HG03159 (cell line): ENCODE measurements around the gene ERBB2.
"Not testable (repeated sequence)": the region's sequence is repeated elsewhere in the genome, so short reads cannot be mapped to it uniquely, and the experiment has no call there.

Source experiments
- ATAC-seq: cut with Tn5 transposase; IDR thresholded peaks from one replicate; pipeline ENCODE4 v1.9.1; 2021; ENCODE audit warnings: mild to moderate bottlenecking, moderate library complexity; ENCODE audit not compliant: unreplicated experiment

ERBB2 gene

DNA sequence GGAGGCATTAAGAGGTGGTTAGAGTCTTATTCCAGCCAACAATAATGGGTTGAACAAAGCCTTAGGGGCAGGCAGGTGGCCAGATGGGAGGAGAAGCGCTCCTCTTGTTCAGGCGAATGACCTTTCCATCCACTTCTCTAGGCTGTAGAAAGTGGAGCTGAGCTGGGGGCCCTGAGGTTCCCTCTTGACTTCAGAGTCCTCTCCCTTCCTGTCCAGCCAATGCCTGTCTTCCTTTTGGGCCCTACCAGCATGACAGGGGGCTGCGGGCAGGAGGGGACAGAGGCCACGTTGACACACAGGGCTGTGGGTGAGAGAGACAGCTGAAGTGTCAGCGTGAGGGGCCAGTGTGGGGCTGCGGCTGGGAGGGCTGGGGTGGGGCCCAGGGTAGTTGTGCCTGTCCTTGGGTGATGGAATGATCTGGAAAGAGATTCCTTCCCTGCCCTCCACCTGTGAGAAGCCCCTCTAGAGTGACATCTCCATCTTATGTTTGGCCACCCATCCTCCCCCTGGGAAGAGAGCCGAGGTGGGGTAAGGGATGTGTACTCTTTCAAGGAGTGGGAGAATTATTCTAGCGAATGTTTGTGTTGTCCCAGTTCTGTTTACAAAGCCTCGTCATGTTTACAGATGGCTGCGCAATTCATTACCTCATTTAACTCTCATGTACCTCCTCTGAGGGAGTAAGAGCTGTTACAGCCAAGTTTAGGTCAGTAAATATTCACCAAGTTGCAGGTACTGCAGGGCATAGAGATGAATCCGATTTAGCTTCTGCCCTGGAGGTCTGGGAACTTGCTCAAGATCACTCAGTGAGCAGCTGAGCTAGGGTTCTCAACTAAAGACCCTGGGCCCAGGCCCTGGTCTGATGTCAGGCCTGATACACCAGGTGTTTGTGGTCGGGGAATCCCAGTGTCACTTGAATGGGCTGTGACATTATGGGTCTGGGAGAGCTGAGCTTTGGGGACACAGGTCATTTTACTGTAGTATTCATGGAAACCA lies 3.3 kb downstream of the ERBB2 start:
- ATAC-seq, result no peak

DNA sequence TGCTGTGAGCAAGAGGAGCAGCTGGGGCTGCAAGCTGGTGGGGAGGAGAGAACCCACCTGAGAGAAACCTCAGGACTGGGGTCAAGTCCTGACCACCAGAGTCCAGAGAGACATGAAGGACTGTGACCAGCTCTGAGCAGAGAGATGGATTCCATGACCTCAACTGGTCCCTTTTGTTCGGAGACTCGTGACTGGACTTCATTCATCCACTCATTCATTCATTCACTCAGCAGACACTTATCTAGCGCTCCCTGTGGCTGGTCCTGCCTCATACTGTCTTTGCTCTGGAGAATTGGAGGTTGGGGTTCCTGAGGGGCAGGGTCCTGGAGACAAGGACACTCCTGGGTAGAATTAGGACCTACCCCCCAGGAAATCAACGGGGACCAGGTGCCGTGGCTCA lies 4.0 kb downstream of the ERBB2 start:
- ATAC-seq, result no peak

DNA sequence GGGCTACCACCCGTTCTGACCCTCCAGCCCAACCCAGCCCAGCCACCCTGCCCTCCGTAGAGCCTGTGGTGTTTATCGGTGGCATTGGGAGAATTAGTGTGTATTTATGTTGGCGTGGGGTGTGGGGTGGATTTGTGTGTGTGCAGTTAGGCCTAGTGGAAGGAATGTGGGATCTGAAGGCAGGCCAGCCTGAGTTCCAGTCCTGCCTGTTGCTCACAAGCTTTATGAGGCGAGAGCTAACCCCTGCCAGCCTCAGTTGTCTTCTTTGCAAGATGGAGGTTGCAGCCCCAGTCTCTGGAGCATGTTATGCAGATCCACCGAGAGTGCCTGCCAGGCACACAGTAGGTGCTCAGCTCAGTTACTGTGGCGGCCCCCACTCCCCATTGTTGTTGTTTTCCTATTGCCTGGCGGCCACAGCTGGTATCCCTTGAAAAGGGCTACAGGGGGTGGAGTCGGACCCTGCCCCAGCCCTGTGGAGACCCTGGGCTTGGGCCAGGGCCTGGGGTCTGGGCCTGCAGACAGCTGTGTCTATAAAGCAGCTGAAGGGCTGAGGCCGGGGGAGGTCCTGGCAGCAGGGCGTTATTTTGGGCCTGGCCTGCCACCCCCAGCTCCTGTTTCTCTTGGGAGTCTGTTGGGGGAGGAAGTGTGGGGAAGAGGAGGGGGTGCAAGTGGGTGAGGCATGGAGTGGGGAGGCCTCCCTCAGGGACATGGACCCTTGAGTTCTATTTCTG lies 5.1 kb downstream of the ERBB2 start:
- no peak for ATAC-seq

DNA sequence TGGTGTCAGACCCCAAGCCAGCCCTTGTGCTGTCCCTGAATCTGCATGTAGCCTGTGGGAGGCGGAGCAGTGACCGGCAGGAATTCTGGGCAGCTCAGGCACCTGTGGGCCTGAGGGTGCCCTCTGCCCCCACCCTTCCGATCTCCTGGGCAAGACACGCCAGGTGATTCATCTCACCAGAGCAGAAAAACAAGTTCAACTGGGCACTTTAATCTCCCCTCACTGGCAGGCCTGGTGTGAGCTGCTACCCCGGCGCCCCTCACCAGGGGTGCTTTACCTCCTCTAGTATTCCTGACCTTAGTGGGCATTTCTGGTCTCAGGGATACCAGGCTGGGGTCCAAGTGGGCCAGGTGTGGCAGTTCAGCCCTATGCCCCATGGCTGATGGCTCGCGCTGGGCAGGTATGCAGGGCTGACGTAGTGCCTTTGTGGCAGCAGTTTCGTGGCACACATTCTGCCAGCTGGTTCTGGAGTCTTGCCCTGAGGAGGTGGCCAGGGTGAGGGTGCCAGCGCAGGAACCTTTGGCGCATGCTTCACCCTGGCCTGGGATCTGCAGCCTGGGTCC lies 6.0 kb downstream of the ERBB2 start:
- no peak for ATAC-seq

DNA sequence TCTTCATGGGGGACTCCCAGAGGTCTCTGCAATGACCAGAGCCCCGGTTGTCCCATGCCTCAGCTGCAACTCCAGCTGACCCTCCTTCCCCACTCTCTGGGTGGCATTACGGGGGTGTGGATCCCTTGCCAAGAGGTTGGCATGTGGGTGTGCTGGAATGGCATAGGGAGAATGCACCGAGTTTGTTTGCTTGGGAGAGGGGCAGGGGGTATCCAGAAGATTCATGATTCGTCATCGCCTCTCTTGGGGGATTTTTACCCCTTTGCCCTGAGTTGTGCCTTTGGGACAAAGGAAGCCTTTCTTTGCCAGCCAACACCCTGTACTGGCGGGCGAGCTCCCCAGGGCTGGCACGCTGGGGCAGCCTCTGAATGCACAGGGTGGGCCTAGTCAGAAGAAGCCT lies 6.5 kb downstream of the ERBB2 start:
- no peak for ATAC-seq

DNA sequence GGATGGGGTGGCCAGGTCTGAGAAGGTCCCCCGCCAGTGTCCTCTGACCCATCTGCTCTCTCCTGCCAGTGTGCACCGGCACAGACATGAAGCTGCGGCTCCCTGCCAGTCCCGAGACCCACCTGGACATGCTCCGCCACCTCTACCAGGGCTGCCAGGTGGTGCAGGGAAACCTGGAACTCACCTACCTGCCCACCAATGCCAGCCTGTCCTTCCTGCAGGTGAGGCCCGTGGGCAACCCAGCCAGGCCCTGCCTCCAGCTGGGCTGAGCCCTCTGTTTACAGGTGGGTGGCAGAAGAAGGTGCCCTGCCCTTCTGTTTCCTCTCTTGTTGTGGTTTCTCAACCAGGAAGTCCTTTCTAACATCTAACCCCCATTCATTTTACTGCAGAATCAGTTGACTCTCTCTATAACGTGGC lies 7.1 kb downstream of the ERBB2 start:
- no peak for ATAC-seq

DNA sequence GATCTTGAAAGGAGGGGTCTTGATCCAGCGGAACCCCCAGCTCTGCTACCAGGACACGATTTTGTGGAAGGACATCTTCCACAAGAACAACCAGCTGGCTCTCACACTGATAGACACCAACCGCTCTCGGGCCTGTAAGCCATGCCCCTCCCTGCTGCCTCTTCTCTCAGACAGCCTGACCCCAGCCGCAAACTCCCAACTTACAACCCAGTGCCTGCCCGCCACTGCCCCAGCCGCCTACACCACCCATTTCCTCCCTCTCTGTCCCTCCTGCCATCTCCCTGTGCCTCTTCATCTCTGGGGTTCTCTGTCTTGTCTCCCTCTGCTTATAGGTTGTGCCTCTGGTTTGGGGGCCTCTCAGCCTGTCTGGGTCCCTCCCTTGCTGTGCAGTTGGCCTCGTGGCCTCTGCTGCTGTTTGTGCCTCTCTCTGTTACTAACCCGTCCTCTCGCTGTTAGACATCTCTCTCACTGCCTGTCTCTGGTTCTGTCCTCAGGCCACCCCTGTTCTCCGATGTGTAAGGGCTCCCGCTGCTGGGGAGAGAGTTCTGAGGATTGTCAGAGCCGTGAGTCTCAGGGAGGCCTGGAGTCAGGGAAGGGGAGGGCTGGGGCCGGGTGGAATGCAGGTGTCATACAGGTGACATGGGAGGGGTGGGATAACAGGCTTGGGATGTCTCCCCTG lies 9.6 kb downstream of the ERBB2 start:
- no peak for ATAC-seq

DNA sequence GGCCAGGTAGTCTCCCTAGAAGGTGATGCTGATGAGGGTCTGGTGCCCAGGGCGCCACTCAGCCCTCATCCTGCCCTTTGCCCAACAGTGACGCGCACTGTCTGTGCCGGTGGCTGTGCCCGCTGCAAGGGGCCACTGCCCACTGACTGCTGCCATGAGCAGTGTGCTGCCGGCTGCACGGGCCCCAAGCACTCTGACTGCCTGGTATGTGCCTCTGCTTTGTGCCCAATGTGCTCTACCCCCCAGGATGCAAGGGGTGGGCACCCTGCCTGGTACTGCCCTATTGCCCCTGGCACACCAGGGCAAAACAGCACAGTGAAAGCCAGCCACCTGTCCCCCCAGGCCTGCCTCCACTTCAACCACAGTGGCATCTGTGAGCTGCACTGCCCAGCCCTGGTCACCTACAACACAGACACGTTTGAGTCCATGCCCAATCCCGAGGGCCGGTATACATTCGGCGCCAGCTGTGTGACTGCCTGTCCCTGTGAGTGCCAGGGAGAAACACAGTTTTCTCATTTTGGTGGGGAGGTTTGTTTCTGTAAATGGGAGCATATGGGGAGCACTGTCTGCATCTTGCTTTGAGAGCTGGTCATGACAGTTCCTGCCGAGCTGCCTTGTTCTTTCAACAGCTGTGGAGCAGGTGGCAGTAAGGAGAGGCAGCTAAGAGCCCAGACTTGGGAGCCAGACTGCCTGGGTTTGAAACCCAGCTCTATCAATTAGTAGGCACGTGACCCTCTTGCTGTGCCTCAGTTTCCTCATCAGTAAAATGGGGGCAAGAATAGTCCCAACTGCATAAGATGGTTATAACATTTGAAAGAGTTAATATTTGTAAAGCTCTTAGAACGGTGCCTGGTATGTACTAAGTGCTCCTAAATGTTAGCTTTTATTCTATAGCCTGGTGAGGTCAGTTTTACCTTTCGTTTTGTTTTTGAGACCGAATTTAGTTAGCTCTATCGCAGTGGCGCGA lies 10.4 kb downstream of the ERBB2 start:
- ATAC-seq, result no peak

DNA sequence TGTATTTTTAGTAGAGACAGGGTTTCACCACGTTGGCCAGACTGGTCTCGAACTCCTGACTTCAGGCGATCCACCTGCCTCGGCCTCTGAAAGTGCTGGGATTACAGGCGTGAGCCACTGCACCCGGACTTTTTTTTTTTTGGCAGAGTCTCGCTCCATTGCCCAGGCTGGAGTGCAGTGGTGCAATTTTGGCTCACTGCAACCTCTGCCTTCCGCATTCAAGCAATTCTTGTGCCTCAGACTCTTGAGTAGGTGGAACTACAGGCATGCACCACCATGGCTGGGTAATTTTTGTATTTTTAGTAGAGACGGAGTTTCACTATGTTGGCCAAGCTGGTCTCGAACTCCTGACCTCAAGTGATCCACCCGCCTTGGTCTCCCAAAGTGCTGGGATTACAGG lies 11.2 kb downstream of the ERBB2 start:
- not testable (repeated sequence) for ATAC-seq

DNA sequence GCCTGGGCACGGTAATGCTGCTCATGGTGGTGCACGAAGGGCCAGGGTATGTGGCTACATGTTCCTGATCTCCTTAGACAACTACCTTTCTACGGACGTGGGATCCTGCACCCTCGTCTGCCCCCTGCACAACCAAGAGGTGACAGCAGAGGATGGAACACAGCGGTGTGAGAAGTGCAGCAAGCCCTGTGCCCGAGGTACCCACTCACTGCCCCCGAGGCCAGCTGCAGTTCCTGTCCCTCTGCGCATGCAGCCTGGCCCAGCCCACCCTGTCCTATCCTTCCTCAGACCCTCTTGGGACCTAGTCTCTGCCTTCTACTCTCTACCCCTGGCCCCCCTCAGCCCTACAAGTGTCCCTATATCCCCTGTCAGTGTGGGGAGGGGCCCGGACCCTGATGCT lies 12.0 kb downstream of the ERBB2 start:
- no peak for ATAC-seq

DNA sequence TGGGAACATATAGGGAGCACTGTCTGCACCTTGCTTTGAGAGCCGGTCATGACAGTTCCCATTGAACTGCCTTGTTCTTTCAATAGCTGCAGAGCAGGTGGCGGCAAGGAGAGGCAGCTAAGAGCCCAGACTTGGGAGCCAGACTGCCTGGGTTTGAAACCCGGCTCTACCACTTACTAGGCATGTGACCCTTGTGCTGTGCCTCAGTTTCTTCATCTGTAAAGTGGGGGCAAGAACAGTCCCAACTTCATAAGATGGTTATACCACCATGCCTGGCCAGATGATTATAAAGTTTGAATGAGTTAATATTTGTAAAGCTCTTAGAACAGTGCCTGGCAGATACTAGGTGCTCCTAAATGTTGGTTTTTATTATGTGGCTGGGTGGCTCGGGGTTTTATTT lies 14.4 kb downstream of the ERBB2 start:
- ATAC-seq, result no peak

DNA sequence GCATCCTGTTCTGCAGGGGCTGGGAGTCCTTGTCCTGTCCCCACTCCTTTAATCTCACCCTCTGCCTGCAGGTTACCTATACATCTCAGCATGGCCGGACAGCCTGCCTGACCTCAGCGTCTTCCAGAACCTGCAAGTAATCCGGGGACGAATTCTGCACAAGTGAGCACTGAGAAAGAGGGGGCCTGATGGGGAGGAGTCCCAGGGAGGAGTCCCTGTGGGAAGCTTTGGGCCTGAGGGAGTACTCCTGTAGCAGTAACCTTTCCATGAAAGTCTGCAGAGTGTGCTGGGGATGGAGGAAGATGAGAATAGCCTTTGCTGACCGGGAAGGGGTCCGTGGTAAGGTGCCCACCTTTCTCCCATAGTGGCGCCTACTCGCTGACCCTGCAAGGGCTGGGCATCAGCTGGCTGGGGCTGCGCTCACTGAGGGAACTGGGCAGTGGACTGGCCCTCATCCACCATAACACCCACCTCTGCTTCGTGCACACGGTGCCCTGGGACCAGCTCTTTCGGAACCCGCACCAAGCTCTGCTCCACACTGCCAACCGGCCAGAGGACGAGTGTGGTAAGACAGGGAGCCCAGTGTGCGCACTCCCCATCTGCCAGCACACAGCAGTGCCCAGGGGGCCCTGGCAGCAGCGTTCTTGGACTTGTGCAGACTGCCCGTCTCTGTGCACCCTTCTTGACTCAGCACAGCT lies 15.7 kb downstream of the ERBB2 start:
- ATAC-seq, result no peak

DNA sequence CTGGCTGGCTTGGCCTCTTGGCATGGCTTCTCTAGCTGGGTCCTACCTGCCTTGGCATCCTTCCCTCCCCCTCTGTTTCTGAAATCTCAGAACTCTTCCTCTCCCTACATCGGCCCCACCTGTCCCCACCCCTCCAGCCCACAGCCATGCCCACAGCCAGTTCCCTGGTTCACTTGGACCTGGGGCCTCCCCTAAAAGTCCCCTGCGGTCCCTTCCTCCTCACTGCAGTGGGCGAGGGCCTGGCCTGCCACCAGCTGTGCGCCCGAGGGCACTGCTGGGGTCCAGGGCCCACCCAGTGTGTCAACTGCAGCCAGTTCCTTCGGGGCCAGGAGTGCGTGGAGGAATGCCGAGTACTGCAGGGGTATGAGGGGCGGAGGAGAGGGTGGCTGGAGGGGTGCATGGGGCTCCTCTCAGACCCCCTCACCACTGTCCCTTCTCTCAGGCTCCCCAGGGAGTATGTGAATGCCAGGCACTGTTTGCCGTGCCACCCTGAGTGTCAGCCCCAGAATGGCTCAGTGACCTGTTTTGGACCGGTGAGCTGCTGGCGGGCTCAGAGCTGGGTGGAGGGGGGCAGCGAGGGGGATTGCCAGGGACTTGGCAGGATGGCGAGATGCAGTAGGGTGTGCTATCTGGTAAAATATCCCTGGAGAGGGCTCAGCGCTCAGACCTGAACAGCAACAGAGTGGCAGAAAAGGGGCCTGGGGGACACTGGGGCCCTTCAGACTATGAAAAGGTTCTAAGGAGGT lies 16.4 kb downstream of the ERBB2 start:
- no peak for ATAC-seq

DNA sequence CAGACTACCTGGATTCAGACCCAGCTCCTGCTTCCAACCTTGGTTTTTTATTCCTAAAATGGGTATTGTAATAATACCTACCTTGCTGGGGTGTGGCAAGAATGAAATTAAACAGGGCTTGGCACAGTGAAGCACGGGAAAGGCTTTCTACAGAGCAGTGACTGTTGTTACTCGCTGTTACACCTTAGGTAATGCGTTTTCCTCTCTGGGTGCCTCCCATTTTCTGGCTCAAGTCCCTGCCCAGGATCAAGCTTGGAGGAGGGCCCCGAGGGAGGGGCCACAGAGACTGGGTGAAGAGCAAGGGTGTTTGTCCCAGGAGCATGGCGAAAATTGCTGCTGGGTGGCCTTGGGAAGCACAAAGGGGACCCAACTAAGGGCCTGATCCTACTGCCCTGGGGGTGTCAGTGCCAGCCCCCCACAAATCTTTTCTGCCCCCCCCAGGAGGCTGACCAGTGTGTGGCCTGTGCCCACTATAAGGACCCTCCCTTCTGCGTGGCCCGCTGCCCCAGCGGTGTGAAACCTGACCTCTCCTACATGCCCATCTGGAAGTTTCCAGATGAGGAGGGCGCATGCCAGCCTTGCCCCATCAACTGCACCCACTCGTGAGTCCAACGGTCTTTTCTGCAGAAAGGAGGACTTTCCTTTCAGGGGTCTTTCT lies 17.1 kb downstream of the ERBB2 start:
- ATAC-seq, result no peak

DNA sequence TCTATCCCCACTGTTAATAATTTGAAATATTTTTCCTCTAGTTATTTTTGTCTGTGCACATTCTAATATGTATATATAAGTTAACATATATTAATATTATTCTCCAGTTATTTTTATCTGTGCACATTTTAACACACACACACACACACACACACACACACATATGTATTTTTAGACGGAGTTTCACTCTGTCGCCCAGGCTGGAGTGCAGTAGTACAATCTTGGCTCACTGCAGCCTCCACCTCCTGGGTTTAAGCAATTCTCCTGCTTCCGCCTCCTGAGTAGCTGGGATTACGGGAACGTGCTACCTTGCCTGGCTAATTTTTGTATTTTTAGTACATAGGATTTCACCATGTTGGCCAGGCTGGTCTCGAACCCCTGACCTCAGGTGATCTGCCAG lies 17.8 kb downstream of the ERBB2 start:
- ATAC-seq, result no peak

DNA sequence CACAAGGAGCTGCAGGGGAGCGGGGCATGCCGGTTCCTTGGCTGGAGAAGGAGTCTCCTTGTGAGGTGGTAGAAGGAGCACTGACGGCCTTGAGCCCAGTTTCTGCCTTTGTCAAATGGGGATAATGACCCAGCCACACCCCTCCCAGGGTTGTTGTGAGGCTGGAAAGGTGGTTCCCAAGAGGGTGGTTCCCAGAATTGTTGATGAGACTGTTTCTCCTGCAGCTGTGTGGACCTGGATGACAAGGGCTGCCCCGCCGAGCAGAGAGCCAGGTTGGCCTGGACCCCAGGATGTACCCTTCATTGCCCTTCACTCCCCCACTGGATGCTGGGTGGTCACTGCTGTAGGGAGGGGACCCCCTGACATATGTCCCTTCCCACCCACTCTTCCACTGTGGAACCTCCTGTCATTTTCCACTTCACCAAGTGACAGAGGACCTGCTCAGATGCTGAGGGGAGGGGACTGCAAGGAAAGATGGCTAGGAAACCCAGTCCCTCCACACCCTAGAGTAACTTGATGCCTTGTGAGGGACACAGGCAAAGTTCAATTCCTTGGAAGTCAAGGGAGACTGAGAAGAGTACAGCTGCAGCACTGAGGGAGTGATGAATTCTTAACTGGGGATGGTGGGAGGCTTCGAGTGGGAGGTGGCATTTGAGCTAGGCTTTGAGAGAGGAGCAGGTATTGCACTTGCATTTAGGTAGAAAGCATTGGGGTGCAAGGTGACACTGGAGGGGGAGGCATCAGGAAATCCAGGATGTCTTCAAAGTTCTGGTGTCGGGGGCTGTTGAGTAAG lies 19.9 kb downstream of the ERBB2 start:
- ATAC-seq, result no peak

DNA sequence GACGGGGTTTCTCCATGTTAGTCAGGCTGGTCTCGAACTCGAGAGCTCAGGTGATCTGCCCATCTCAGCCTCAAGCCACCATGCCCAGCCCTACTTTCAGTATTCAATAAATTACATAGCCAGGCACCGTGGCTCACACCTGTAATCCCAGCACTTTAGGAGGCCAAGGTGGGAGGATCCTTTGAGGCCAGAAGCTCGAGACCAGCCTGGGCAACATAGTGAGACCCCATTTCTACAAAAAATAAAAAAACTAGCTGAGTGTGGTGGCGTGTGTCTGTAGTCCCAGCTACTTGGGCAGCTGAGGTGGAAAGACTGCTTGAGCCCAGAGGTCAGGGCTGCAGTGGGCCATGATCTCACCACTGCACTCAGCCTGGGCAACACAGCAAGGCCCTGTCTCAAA lies 22.2 kb downstream of the ERBB2 start:
- ATAC-seq, result no peak
